ACC112 (cell line): Measurements from ENCODE around the gene GPRIN2.

Experiments used
- H2AFZ ChIP-seq: fragments of 200-600 bp; sonication (generic); one replicate; pipeline ENCODE4 v1.6.0; 2017; ENCODE audit warnings: antibody characterized with exemption, low read length; ENCODE audit not compliant: unreplicated experiment
- H3K27ac ChIP-seq: fragments of 200-600 bp; sonication (generic); 2 replicates; pipeline ENCODE4 v1.5.1; 2014; ENCODE audit warnings: low read depth, mild to moderate bottlenecking, antibody characterized with exemption, low read length, moderate library complexity
- H3K27me3 ChIP-seq: fragments of 200-600 bp; sonication (generic); 2 replicates; pipeline ENCODE4 v1.6.1; 2014; ENCODE audit warnings: mild to moderate bottlenecking, antibody characterized with exemption, low read length, moderate library complexity, mixed read lengths; ENCODE audit not compliant: insufficient read depth
- H3K36me3 ChIP-seq: fragments of 200-600 bp; sonication (generic); 2 replicates; pipeline ENCODE4 v1.6.1; 2016; ENCODE audit warnings: mild to moderate bottlenecking, antibody characterized with exemption, low read length, moderate library complexity, mixed read lengths; ENCODE audit not compliant: insufficient read depth
- H3K4me1 ChIP-seq: fragments of 200-600 bp; sonication (generic); one replicate; pipeline ENCODE4 v1.6.1; 2016; ENCODE audit warnings: low read length, mixed read lengths; ENCODE audit not compliant: insufficient read depth, unreplicated experiment, control insufficient read depth
- H3K4me3 ChIP-seq: fragments of 200-600 bp; sonication (generic); 2 replicates; pipeline ENCODE4 v1.5.1; 2014; ENCODE audit warnings: mild to moderate bottlenecking, low read depth, low read length
- H3K79me2 ChIP-seq: fragments of 200-600 bp; sonication (generic); one replicate; pipeline ENCODE4 v1.6.0; 2016; ENCODE audit warnings: low read length; ENCODE audit not compliant: control insufficient read depth, unreplicated experiment, insufficient read depth

GPRIN2 gene

DNA sequence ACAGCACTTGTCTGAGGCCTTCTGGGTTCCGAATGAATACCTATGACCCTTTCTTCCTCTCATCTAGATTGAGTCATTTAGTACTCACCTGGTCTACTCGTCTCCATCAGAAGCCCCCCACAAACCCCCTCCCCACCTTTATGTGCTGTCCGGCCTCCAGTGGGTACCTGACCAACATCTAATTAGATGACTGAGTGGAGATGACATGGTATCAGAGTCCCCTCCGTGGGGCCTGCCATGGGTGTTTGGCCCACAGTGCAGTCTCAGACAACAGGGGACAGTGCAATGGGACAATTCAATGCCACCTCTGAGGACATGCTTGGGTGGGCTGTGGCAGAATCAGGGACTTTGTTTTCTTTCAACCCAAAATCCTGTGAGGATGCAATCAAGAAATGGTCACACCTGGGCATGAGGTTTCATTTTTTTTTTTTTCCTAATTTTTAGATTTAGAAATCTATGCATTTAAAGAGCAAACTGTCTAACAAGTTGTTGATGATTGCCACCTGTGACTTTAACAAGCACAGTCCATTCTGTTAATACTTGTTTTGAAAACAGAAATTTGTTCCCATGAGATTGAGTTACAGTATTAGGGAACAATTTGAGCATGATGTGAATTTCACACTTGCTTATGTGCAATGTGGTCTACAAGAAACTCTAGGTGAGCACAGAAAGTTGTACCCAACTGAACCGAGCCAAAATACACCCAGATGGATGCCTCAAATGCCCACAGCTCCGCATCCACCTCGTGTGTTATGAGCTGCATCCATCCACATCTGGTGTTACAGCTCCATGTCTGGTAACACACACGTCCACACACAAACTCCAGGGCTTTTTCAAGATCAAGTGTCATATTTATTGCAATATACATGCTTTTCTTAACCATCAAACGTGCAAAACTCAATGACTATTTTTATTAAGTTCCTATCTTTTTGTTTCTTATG is 27.5 kb downstream of the GPRIN2 start:
- Histone ChIP-seq H3K27ac (peak overlapping the region; percentile 70; the same call in 1 of the 2 replicates), H3K4me3 (no peak overlapping the region), H3K79me2 (no peaks in the 10 kb centered on the region), H3K4me1 (peaks cover 28% of the 10 kb centered on the region), H3K27me3 (no peaks in the 10 kb centered on the region), H2AFZ (no peak overlapping the region), H3K36me3 (no peaks in the 10 kb centered on the region)

DNA sequence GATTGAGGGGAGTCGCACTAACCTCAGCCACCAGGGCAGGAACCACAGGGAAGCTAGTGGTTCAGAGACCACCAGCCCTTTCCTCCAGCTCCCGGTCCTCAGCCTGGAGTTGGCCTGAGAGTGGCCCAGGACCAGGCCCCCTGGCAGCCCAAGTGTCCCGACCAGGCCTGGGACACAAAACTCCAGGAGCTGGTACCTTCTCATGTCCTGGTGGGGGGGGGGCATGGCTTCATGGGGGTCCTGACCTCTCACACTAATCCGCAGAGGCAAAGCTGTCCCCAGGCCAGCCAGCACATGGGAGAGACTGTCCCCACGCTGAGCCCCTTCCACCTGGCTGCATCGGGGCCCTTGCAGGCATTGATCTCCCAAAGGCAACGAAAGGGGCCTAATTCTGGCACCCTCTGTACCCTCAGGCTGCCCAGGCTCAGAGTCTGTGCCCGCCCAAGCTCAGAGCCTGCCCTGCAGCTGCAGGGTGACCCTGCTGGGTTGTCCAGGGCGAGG is 28.2 kb downstream of the GPRIN2 start:
- no peaks in the 10 kb centered on the region for H3K36me3 ChIP-seq
- peaks cover 35% of the 10 kb centered on the region for H3K4me1 ChIP-seq
- H3K4me3 ChIP-seq: no peak overlapping the region
- H3K27ac ChIP-seq: no peak overlapping the region
- H2AFZ ChIP-seq: no peak overlapping the region
- no peaks in the 10 kb centered on the region for H3K27me3 ChIP-seq
- no peaks in the 10 kb centered on the region for H3K79me2 ChIP-seq

DNA sequence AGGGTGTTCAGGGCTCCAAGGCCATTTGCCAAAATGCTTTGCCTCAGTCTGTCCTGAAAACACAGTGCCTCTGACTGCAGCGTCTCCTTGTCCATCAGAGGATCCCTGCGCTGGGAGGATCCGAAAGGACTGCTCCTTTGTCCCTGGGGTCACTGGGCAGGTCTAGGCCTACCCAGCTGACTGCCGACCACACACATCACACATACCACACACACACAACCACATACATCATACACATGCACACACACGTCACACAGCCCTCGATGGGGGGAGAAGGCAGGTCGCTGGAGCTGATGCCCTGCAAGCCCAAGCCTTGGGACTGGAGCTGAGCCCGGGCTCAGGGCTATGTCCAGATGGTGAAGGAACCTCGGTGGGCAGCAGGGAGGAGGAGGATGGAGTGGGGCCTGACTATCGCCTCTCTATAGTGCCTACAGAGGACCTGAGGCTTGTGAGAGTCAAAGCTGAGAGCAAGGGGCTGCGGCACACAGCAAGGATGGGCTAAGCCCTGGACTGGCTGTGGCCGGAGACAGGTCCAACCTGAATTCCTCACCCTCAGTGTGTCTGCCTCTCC is 29.1 kb downstream of the GPRIN2 start:
- H3K27me3 ChIP-seq: no peaks in the 10 kb centered on the region
- H3K27ac ChIP-seq: no peak overlapping the region
- peaks cover 44% of the 10 kb centered on the region for H3K4me1 ChIP-seq
- no peaks in the 10 kb centered on the region for H3K79me2 ChIP-seq
- no peak overlapping the region for H2AFZ ChIP-seq
- no peaks in the 10 kb centered on the region for H3K36me3 ChIP-seq
- no peak overlapping the region for H3K4me3 ChIP-seq

DNA sequence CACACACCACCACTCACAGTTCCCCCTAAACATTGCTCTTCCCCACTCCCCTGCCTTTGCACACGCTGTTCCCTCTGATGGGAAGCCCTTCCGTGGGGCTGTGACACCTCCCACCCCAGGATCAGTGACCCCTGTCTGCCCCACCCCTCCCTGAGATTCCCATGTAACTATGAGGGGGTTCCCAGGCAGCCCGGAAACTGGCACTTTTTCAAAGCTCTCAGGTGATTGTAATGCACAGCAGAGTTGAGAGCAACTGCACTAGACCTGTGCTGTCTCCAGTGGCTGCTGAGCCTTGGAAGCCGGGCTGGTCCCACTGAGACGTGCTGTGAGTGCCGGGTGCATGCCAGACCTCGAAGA is 29.8 kb downstream of the GPRIN2 start:
- H3K27ac ChIP-seq: no peak overlapping the region
- H3K79me2 ChIP-seq: no peaks in the 10 kb centered on the region
- H3K4me3 ChIP-seq: no peak overlapping the region
- peaks cover 44% of the 10 kb centered on the region for H3K4me1 ChIP-seq
- H3K36me3 ChIP-seq: no peaks in the 10 kb centered on the region
- H2AFZ ChIP-seq: no peak overlapping the region
- H3K27me3 ChIP-seq: no peaks in the 10 kb centered on the region

DNA sequence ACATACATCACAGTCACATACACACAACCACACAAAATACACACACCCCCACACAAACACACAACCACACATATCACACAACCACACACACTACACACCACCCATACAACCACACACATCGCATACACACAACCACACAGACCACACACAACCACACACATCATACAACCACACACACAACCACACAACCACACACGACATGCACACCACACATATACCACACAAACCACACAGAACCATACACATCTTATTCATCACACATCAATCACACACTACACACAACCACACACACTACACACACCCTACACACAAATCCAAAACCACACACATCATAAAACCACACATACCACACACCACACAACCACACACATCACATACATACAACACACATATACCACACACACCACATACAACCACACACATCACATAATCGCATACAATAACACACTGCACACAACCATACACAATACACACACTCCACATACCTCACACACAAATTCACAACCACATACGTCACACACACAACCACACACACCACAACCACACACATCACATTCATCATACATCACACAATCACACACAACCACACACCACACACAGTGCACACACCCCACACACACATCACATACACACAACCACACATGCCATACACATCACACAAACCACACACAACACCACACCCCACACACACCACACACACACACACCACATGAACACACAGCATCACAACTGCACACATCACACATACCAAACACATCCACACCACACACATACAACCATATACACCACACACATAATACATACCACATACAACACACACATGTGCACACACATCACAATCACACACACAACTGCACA is 30.4 kb downstream of the GPRIN2 start:
- no peak overlapping the region for H3K4me3 ChIP-seq
- H3K36me3 ChIP-seq: no peaks in the 10 kb centered on the region
- no peak overlapping the region for H2AFZ ChIP-seq
- H3K79me2 ChIP-seq: no peaks in the 10 kb centered on the region
- H3K4me1 ChIP-seq: peaks cover 49% of the 10 kb centered on the region
- H3K27ac ChIP-seq: peak overlapping the region; percentile 93
- H3K27me3 ChIP-seq: no peaks in the 10 kb centered on the region

DNA sequence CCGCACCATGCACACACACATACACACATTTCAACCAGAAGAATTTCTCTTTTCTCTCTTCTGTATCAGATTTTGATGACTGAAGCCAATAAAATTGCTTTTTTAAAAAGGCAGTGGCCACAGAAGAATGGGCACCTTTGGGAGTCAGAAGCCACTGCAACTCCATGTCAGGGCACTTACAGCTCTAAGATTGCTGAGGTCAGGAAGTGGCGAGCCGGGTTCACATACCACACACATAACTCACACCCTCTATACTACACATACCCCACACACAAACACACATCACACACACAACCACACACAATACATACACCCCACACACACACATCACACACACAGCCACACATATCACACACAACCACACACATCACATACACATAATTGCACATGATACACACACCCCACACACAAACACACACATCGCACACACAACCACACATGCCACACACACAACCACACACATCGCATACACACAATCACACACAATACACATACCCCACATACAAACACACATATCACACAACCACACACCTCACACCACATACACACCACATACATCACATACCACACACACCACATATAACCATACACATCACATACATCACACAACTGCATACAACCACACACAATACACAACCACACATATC is 31.2 kb downstream of the GPRIN2 start:
- peak overlapping the region; percentile 43 for H2AFZ ChIP-seq
- no peaks in the 10 kb centered on the region for H3K27me3 ChIP-seq
- H3K4me1 ChIP-seq: peaks cover 52% of the 10 kb centered on the region
- H3K4me3 ChIP-seq: peak overlapping the region; percentile 7; the same call in 1 of the 2 replicates
- no peaks in the 10 kb centered on the region for H3K79me2 ChIP-seq
- H3K27ac ChIP-seq: peak overlapping the region; percentile 93
- H3K36me3 ChIP-seq: no peaks in the 10 kb centered on the region

DNA sequence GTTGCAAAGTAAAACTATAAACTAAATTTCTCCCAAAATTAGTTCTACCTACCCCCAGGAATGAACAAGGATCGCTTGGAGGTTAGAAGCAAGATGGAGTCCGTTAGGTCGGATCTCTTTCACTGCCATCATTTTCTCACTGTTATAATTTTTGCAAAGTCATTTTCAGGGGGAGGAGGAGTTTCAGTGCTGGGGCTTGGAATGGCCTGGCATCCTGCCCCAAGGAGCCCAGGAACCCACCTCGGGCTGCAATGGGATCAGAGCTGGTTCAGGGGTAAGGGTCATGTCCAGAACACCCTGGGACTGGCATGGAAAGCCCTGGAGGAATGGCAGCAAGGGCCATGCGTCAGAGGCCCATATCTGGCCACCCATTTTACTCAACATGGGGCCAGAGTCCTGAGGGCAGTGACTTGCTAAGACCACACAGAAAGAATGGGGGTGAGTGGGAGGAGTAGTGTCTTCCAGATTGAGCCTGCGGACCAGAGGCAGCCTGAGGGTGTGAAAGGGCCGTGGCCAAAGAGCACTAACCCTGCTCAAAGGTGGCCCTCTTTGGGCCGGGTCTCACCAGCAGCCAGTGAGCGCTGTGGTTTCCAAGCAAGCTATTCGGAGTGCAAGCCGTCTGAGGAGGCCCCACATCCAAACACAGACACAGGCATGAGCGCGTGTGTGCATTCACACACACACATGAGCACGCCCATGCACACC is 31.8 kb downstream of the GPRIN2 start:
- Histone ChIP-seq H3K27ac (peak overlapping the region; percentile 93), H3K79me2 (no peaks in the 10 kb centered on the region), H2AFZ (peak overlapping the region; percentile 43), H3K27me3 (no peaks in the 10 kb centered on the region), H3K4me1 (peaks cover 47% of the 10 kb centered on the region), H3K36me3 (no peaks in the 10 kb centered on the region), H3K4me3 (peak overlapping the region; percentile 7; the same call in 1 of the 2 replicates)

DNA sequence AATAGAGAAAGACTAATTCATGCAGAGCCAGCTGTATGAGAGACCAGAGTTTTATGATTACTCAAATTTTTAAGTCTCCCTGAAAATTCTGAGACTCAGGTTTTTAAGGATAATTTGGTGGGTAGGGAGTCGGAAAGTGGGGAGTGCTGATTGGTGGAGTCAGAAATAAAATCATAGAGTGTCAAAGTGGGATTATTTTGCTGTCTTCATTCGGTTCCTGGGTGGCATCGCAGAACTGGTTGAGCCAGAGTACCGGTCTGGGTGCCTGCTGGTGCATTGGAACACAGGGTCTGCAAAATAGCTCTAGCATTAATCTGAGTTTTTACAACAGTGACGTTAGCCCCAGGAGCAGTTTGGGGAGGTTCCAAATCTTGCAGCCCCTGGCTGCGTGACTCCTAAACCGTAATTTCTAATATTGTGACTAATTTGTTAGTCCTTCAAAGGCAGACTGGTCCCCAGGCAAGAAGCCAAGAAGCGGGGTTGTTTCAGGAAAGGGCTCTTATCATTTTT is 32.4 kb downstream of the GPRIN2 start:
- Histone ChIP-seq H3K36me3 (no peaks in the 10 kb centered on the region), H3K4me1 (peaks cover 43% of the 10 kb centered on the region), H2AFZ (peak overlapping the region; percentile 62), H3K79me2 (no peaks in the 10 kb centered on the region), H3K27me3 (no peaks in the 10 kb centered on the region), H3K4me3 (no peak overlapping the region), H3K27ac (peak overlapping the region; percentile 93)

DNA sequence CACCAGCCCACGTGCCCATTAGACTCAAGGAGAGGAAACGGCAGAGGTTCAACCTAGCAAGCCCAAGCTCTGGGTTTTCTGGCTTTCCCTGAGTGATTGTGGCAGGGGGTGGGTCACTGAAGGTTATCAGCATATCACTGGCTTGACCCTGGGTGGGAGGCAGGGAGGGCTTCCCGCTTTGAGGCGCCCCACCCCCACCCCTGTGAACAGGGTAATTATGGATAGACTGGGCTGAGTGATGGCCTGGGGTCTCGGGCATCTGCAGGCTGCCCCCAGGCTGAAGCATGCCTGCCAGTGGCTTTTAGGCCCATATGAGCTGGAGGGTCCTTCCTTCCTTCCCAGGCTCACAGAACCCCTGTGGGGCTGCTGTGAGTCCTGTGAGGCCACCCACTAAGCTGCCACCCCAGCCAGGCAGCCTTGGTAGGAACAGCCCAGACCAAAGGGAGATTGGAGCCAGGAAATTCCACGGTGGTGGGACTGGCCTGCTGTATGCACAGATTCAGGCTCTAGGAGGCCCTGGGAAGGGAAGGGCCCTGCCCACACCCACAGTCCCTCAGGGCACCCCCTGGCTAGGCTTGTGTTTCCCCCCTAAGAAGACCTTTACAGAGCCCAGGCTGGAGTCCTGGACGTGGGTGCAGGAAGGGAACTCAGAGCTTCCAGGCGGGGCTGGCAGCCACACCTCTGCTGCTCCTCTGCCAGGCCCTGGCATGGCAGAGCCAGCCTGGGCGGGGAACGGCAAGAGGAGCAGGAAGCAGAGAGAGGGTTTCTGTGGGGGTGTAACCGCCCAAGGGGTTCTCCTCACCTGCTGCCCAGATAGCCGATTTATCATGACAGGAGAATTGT is 33.1 kb downstream of the GPRIN2 start:
- peak overlapping the region; percentile 62 for H2AFZ ChIP-seq
- peaks cover 43% of the 10 kb centered on the region for H3K4me1 ChIP-seq
- H3K27ac ChIP-seq: peak overlapping the region; percentile 93
- H3K79me2 ChIP-seq: no peaks in the 10 kb centered on the region
- H3K36me3 ChIP-seq: no peaks in the 10 kb centered on the region
- H3K4me3 ChIP-seq: no peak overlapping the region
- no peaks in the 10 kb centered on the region for H3K27me3 ChIP-seq
